AG04449 (cell line): ENCODE measurements around the gene PATJ.

ENCODE experiments used
- CTCF ChIA-PET: fragments of 350-600 bp; formaldehyde crosslinking; extraction: SDS; loops from one replicate; lab custom pipeline; 2021; ENCODE audit warnings: antibody characterized with exemption; lab: Yijun Ruan, JAX
- POLR2A ChIA-PET: fragments of 400-600, 350-600 bp; formaldehyde crosslinking; extraction: SDS; loops from one replicate; lab custom pipeline; 2020; ENCODE audit warnings: antibody characterized with exemption, inconsistent platforms; lab: Yijun Ruan, JAX
- DNase-seq: peaks from one replicate; pipeline ENCODE4 v3.0.0-alpha.2; 2010; ENCODE audit warnings: low read depth, low spot score
- H3K4me3 ChIP-seq: 2 replicates; pipeline ENCODE4 v1.5.1; 2011; ENCODE audit warnings: low read depth, mild to moderate bottlenecking, control low read depth, low read length
- TF ChIP-seq, protein P1 (sequence below): IDR thresholded peaks from one replicate; pipeline ENCODE4 v1.5.1; 2011; ENCODE audit warnings: mild to moderate bottlenecking, moderate library complexity, low read length, control low read depth, inconsistent platforms; ENCODE audit not compliant: insufficient read depth; ENCODE audit errors: missing control alignments

The PATJ gene

DNA sequence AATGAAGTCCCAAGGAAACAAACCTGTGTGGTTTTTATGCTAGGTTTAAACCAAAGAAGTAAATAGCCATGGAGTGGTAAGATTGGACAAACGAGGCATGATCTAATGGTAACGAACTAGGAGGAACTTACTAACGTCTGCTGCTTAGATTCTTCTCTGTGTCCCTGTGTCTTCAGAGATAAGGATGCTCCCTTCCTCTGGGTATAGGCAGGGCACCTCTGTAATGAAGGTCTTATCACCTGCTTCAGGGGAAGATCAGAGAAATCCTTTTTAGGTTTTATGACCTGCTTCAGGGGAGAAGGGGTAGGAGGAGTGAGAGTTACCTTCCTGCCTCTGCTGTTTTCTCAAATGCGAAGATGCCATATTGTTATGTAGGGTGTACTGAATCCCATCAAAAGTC lies 237.4 kb downstream of the PATJ start:
- no peak overlapping the region for H3K4me3 ChIP-seq
- no peak for DNase-seq
- TF ChIP-seq, protein P1, sequence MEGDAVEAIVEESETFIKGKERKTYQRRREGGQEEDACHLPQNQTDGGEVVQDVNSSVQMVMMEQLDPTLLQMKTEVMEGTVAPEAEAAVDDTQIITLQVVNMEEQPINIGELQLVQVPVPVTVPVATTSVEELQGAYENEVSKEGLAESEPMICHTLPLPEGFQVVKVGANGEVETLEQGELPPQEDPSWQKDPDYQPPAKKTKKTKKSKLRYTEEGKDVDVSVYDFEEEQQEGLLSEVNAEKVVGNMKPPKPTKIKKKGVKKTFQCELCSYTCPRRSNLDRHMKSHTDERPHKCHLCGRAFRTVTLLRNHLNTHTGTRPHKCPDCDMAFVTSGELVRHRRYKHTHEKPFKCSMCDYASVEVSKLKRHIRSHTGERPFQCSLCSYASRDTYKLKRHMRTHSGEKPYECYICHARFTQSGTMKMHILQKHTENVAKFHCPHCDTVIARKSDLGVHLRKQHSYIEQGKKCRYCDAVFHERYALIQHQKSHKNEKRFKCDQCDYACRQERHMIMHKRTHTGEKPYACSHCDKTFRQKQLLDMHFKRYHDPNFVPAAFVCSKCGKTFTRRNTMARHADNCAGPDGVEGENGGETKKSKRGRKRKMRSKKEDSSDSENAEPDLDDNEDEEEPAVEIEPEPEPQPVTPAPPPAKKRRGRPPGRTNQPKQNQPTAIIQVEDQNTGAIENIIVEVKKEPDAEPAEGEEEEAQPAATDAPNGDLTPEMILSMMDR = no peak
- CTCF ChIA-PET = no interaction called here
- POLR2A ChIA-PET = no interaction called here

DNA sequence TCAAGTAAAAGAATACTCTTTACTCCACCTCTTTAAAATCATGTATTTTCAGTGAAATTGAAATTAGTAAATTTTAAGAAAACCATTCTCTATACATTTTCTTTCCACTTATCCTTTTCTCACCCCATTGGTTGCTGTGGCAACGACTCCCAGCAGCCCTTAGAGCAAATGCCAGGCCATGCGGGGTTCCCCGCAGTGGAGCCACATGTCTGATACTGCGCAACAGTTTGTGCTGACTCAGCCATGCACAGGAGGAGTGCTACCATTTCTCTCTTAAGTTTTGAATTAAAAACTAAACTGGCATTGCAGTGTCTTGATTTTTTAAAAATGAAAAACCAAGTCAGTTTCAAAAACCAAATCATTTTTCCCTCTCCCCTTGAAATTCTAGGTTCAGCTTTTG lies 238.3 kb downstream of the PATJ start:
- POLR2A ChIA-PET = no interaction called here
- TF ChIP-seq, protein P1 = no peak
- CTCF ChIA-PET = no interaction called here
- no peak overlapping the region for H3K4me3 ChIP-seq
- no peak for DNase-seq

DNA sequence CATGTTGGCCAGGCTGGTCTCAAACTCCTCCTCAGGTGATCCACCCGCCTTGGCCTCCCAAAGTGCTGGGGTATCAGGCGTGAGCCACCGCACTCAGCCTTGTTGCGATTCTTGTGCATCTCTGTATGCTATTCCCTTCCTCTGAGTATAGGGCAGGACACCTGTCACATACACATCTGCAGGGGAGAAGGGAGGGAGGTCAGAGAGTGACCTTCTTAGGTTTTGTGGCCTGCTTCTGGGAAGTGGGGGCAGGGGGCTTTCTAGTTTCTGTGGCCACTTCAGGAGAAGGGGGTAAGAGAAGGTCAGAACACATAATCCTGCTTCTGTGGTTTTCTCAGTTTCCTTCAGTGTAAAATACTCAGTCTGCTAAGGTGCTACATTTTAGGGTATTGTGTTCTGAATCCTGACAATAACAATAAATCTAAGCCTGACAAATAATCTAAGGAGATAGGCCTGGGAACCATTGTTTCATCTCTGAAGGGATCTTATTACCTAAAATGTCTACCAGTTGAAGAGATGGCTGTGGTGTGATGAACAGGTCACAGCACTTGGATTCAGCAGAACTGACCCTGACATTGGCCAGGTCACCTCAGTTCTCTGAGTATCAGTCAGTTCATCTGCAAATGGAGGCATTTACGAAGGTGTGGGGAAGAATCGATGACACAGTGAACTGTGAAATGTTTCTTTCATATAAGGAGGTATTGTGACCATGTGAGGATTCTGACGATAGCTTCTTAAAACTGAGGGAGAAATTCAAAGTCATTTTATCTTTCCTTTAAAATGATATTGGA lies 239.8 kb downstream of the PATJ start:
- TF ChIP-seq, protein P1 = no peak
- no peak for DNase-seq
- ChIA-PET CTCF (no interaction called here), POLR2A (no interaction called here)
- no peak overlapping the region for H3K4me3 ChIP-seq

DNA sequence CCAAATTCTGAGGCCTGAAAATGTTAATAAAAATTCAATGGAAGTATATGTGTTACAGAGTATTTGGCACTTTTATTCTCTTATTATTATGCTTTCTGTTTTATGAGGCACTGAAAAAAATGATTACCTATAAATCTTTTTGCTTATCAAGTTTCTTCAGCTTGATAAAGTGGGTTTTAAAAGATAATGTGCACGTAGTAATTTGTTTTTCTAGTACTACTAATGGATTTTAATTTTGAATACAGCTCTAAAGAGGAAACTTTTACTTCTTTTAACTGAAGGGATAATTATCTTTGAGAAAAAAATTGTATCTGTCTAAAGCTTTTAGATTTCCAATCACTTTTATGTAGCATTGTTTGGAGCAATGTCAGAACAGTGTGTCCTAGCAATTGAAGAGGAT lies 241.0 kb downstream of the PATJ start:
- ChIA-PET POLR2A (no interaction called here), CTCF (no interaction called here)
- no peak for DNase-seq
- no peak overlapping the region for H3K4me3 ChIP-seq
- TF ChIP-seq, protein P1 = no peak

DNA sequence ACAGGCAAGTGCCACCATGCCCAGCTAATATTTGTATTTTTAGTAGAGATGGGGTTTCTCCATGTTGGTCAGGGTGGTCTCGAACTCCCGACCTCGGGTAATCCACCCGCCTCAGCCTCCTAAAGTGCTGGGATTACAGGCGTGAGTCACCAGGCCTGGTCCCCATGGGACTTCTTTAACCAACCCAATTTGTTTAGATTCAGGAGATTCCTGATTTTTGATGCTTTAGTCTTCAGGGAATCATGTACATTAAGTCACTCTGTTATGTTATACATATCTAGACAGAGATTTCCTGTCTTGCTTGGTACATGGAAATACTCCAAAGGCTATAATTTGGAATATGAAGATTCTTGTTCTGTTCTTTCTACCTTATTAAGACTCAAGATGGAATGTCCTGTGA lies 250.0 kb downstream of the PATJ start:
- no peak overlapping the region for H3K4me3 ChIP-seq
- no peak for DNase-seq
- POLR2A ChIA-PET = no interaction called here
- TF ChIP-seq, protein P1 = no peak
- CTCF ChIA-PET = no interaction called here

DNA sequence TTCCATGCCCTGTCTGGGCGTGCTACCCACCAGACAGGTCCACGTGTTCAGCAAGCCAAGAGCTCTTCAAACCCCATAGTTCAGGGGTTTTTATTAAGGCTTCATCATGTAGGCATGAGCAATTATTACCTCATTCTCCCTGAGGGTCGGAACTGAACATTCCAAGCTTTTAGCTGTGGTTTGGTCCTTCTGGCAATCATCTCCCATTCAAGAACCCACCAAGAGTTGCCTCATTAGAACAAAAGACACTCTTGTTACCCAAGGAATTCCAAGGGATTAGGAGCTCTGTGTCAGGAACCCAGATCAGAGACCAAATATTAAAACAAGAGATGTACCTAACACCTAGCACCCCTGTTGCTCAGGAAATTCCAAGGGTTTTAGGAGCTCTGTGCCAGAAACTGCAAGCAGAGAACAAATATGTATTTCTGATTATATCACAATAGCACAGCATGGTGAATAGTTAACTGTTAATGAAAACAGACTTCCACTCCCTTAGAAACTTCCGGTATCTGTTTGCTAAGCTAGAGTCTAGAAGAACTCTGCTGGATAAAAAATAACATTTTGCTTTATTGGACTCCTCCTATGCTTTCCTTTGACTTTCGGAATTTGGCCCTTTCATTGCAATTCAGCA lies 251.2 kb downstream of the PATJ start:
- ChIA-PET CTCF (no interaction called here), POLR2A (no interaction called here)
- TF ChIP-seq, protein P1 = no peak
- H3K4me3 ChIP-seq = no peak overlapping the region
- no peak for DNase-seq
